ENCODE results near the gene LRIG1. TPM values are rescaled to one million over a fixed set of nuclear protein-coding genes. Genes with fewer than 3 reads are reported as not detected.

Gene LRIG1
- total and polyA plus RNA-seq, 10 of the 15 experiments (the other 5 are each of a cell fraction or from before 2014, with no cell fraction given) = 0.84 to 16.4 (median 8.1) TPM

GRCh38 chr3:66361356-66361755, 139.5 kb downstream of the LRIG1 start (continued):
- no peak for TF ChIP-seq BCLAF1 (IDR thresholded peaks at IDR 0.05)
- no peak for TF ChIP-seq NR2C2 (IDR thresholded peaks at IDR 0.05; ENCODE audit: borderline replicate concordance, control insufficient read depth, insufficient read length, low read depth)
- no peak for TF ChIP-seq RCOR1 (conservative IDR thresholded peaks at IDR 0.05; ENCODE audit: low read depth, low read length)
- no peak for TF ChIP-seq PAX5 (IDR thresholded peaks at IDR 0.05; ENCODE audit: borderline replicate concordance, low read depth, low read length)
- TF ChIP-seq CBX3 (IDR thresholded peaks at IDR 0.05; ENCODE audit: borderline replicate concordance, low read depth) = no peak
- no peak for TF ChIP-seq SIN3A (IDR thresholded peaks at IDR 0.05; ENCODE audit: low read depth, low read length)

- Histone ChIP-seq H4K20me1 (ENCODE audit: control insufficient read depth, insufficient read depth) (no peaks in the 10 kb centered on the region), H3K4me1 (ENCODE audit: control insufficient read depth, insufficient read depth, low read length) (peaks cover 7% of the 10 kb centered on the region), H3K36me3 (ENCODE audit: control insufficient read depth in 2 of 2, insufficient read depth in 2 of 2, low read length in 1 of 2) (no peaks in the 10 kb centered on the region), H3K4me3 (no peak overlapping the region), H3K27me3 (replicated peaks in 1 of 2; ENCODE audit: control insufficient read depth in 2 of 2, insufficient read depth in 2 of 2, low read length in 1 of 2) (no peaks in the 10 kb centered on the region), H2AFZ (ENCODE audit: control insufficient read depth, low read depth, low read length) (no peak overlapping the region), H3K79me2 (ENCODE audit: control insufficient read depth, insufficient read depth, low read length) (no peaks in the 10 kb centered on the region), H3K9ac (ENCODE audit: control insufficient read depth, insufficient read depth, low read length) (no peak overlapping the region), H3K27ac (ENCODE audit: control insufficient read depth, insufficient read depth) (no peak overlapping the region), H3K4me2 (ENCODE audit: control insufficient read depth, insufficient read depth) (no peak overlapping the region), H3K9me3 (replicated peaks; ENCODE audit: control insufficient read depth, insufficient read depth, low read length) (no peaks in the 10 kb centered on the region)
- intact Hi-C loops (cut with micrococcal nuclease; ENCODE audit: unreplicated experiment) = no loop called here
- DNase-seq (ENCODE audit: low read depth, low spot score) = no peak
- ChIA-PET SMC1A (ENCODE audit: uncharacterized antibody, unreplicated experiment) (interaction anchor here (1.0 to 2.9 kb wide), 6 partner anchors 11 to 102 kb away, joined by 3 to 16 read pairs (median 4); no protein-coding TSS in a partner anchor), RAD21 (ENCODE audit: unreplicated experiment) (interaction anchor here (1.0 to 1.9 kb wide), 4 partner anchors 10 to 460 kb away, joined by 3 to 4 read pairs (median 3); no protein-coding TSS in a partner anchor), POLR2A (interaction anchor here (0.6 kb wide), 1 partner anchor 371 kb away, joined by 4 read pairs; no protein-coding TSS in a partner anchor), CTCF (interaction anchor here (0.8 to 3.4 kb wide), 8 partner anchors 8 to 79 kb away, joined by 3 to 18 read pairs (median 4); no protein-coding TSS in a partner anchor)
- BruUV-seq (replicated peaks) = no TSS peak
- FAIRE-seq = no peak
- WGBS (ENCODE audit: insufficient coverage, insufficient replicate concordance, low lambda C conversion rate, missing lambda C conversion rate) = 92% methylated on average over 1 of the region's 1 CpG
- in situ Hi-C loops (cut with MboI) = no loop called here
- no peak for ATAC-seq
- TF ChIP-seq ZBED1 (IDR thresholded peaks at IDR 0.05; ENCODE audit: borderline replicate concordance) (no peak), PKNOX1 (IDR thresholded peaks at IDR 0.05) (no peak), EGR1 (IDR thresholded peaks at IDR 0.05; ENCODE audit: borderline replicate concordance in 1 of 2, low read depth in 2 of 2, low read length in 2 of 2) (no peak), SMC3 (IDR thresholded peaks at IDR 0.05; ENCODE audit: borderline replicate concordance, low read length) (no peak), GATAD2B (conservative IDR thresholded peaks at IDR 0.05; ENCODE audit: low read depth) (no peak), POU2F2 (IDR thresholded peaks at IDR 0.05; ENCODE audit: borderline replicate concordance, low read depth, low read length) (no peak), HSF1 (IDR thresholded peaks at IDR 0.05; ENCODE audit: low read depth, low read length) (no peak), NKRF (conservative IDR thresholded peaks at IDR 0.05) (no peak)
Observed at GRCh38 chr3:66355997-66356396, 144.8 kb downstream of the LRIG1 start.
